Measurements from ENCODE around the gene TUBE1.
"Not testable (repeated sequence)": the region's sequence is repeated elsewhere in the genome, so short reads cannot be mapped to it uniquely, and the experiment has no call there.

The TUBE1 gene

DNA sequence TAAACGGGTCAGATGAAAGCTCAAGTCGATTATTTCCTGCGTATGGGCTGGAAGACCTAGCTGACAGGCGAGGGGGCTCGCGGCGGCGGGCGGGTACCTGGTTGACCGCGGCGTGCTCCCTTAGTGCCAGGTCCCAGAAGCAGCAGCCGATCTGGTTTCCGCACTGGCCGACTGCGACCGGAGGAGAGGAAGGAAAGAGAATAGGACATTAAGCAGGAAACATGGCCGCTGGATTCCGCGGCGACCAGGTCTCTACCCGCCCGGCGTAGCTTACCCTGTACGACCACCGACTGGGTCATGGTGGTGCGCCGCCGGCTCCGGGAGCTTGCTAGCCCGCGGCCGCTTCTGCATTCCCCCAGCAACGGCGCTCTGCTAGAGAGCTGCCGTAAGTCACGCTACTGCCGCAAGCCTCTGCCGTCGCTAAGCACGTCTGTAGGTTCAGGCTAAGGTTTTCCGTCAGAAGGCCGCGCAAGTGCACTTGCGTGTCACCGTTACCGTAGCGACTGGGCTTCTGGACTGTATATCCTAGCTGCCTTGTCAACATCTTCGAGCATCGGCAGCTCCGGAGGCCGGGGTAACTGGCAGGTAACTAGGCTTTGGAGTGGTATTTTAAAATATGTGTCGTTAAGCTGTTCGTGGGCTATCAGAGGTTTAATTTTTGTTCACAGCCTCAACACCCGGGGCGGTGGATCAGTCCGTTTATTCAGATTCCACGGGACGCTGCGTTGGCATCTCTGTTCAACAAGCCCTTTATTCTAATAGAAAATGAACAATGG lies at the start of gene TUBE1, which contains the start of gene FAM229B:
TSS of gene TUBE1 (minus strand) at position 347 of the 776 bp plus-strand sequence. CDS start at position 299, 48 bp downstream.
TSS of gene FAM229B (plus strand) at position 456 of the 776 bp plus-strand sequence. CDS start 11,693 bp downstream, outside the sequence.
- DNase-seq (ENCODE audit: low spot score): peak; percentile 42

GRCh38 chr6:112130878-112131277 lies 43.6 kb upstream of the TUBE1 start:
- DNase-seq (ENCODE audit: low spot score): no peak

GRCh38 chr6:112128208-112128607 lies 40.9 kb upstream of the TUBE1 start:
- DNase-seq (ENCODE audit: low spot score): no peak

GRCh38 chr6:112123982-112124381 lies 36.7 kb upstream of the TUBE1 start:
- DNase-seq (ENCODE audit: low spot score): no peak

DNA sequence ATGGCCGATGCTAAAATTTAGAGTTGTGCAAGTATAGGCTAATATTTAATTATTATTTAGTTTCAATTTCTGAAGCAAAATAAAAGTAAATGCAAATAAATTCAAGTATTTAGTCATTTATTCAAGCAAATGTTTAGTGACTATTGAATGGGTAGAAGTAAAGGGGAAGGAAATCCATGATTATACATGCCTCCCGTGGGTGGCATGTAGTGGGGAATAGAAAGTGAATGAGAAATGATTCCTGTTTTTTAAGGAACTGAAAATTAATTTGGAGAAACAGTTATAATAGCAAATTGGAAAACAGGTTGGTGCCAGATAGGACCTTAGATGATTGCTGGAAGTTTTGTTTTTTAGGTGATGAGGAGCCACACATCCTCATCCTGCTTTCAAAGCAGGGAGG lies 35.5 kb upstream of the TUBE1 start:
- DNase-seq (ENCODE audit: low spot score): no peak

DNA sequence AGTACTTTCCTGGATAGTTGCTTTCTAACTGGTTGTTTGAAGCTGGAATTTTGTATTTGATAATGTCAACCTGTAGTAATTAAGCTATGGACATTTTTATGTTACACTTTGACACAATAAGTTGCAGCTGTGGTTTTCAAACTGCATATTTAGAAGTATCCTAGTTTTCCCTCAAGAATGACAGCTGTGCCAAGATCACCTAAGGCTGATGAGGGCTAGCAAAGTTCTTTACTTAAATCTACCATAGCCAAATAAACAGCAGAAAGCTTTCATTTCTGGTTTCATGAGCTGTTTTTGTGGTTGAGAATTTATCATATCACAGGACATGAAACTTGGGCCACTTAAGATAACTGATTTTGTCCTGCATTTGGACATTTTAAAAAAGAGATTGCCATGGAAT lies 30.8 kb upstream of the TUBE1 start:
- DNase-seq (ENCODE audit: low spot score): no peak

GRCh38 chr6:112117554-112117953 lies 30.3 kb upstream of the TUBE1 start:
- no peak for DNase-seq (ENCODE audit: low spot score)

DNA sequence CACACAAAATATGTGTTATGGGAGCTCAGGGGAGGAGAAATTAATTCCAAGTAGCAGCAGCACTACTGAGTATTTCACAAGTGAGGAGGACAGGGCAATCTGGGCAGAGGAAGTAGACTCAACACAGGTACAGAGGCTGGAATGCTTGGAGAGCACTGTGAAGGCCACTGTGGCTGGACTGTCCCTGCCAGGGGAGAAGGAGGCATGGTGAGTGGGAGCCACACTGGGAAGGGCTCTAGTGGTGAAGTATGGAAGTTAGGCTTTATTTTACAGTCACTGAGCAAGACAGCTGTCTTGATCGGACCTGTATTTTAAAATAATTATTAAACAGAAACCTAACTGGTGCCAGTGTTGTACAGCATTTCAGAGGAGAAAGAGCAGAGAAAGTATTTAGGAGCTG lies 28.9 kb upstream of the TUBE1 start:
- DNase-seq (ENCODE audit: low spot score): no peak

DNA sequence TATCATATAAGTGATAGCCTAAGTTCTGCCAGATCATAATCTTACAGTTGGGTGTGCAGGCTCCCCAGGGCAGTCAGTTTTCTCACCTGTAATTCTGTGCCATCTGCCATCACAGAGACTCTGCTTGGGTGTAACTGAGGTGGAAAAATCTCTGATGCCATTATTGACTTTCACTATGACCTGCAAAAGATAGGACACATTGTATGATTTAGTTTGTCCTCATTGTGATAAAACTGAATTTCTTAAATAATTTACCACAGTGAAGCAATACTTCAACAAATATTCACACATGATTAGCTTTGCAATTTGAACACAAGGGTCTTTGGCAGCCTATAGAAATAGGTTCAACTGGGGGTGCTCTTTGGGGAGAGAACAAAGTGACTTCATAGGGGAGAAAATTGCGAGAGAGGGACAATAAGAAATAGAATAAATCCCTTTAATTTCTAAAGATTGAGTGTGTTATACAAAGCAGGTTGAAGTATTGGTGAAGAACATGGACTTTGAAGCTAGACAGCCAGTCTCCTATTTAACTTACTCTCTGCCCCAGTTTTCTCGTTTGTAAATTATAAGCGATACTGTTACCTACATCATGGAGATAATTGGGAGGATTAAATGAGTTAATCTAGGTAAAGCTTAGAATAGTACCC lies 27.4 kb upstream of the TUBE1 start:
- no peak for DNase-seq (ENCODE audit: low spot score)

DNA sequence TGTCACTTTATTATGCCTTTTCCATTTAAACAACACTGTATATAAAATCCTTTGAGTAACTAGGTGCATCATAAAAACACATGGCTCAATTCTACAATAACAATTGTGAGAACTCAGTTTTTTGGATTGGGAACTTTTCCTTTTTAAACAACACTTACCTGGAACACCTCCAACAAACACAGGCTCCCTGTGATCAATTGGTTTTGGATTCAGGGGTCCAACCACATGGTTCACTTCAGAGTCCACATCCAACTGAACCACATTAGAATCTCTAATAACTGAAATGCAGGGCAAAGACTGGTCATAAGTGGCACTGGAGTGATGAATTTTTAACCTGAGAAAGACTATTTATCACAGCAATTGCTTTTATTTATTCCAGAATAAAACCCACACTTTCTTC lies 26.6 kb upstream of the TUBE1 start:
- DNase-seq (ENCODE audit: low spot score): no peak

- DNase-seq (ENCODE audit: low spot score): no peak
Measured at GRCh38 chr6:112113431-112113830, 26.1 kb upstream of the TUBE1 start.

DNA sequence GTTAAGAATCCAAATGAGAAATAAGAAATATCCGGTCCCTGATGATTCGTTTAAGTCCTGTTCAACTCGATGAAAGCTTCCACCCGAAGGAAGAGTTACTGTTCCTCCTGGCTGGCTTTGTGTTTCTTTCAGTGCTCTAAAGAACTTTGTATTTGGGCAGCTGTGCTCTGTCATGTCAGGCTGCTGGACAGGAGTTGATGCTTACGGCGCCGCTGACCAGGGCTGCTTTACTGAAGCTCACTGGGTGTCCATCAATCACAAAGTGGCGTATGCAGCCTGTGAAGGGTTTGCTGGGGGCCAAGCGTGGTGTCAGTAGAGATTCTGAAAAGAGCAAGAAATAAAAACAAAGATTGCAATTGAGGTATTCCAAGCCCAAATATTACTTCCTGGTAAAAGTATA lies 22.0 kb upstream of the TUBE1 start:
- DNase-seq (ENCODE audit: low spot score): no peak

- no peak for DNase-seq (ENCODE audit: low spot score)
Measured at GRCh38 chr6:112106562-112106961, 19.3 kb upstream of the TUBE1 start.

GRCh38 chr6:112106026-112106425 lies 18.7 kb upstream of the TUBE1 start:
- DNase-seq (ENCODE audit: low spot score): not testable (repeated sequence)

GRCh38 chr6:112100561-112100960 lies 13.3 kb upstream of the TUBE1 start:
- DNase-seq (ENCODE audit: low spot score): no peak

GRCh38 chr6:112096901-112097300 lies 9.6 kb upstream of the TUBE1 start:
- DNase-seq (ENCODE audit: low spot score): no peak

- DNase-seq (ENCODE audit: low spot score): no peak
Measured at GRCh38 chr6:112087916-112088315, 634 bp upstream of the TUBE1 start.

- DNase-seq (ENCODE audit: low spot score): peak; percentile 23
Measured at GRCh38 chr6:112086744-112087135, 542 bp downstream of the TUBE1 start.

DNA sequence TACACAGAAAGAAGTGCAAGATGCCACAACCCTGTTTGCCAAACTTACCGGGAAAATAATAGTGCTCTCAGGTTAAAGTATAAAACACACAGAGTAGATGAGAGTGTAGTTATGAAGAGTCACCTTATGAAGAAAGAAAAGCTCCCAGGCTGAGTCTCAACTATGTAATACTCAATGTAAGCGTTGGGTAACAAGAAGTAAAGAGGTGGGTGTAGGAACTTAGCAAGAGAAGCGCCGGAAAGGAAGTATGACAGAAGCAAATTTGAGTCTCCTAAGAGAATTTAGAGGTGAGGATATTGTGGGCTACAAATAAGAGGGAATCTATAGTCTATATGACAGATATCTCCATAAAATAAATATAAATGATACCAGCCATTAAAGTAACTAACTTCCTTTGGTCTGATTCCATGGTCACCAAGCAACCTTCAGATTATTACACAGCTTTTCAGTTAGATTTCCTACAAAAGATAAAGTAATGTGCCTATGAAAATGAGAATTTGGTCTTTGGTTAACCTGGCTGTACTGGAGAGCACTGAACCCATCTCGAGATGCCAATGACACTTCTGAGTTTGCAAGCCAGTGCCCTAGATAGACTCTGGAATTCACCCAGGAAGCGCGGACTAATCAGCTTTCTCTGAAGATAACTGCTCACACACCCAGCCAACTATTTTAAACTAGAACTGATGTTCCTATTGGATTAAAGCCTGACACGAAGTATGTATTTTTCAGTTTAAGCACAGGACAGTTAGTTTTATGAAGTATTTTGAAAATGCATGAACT lies 1.8 kb downstream of the TUBE1 start:
- DNase-seq (ENCODE audit: low spot score): no peak

DNA sequence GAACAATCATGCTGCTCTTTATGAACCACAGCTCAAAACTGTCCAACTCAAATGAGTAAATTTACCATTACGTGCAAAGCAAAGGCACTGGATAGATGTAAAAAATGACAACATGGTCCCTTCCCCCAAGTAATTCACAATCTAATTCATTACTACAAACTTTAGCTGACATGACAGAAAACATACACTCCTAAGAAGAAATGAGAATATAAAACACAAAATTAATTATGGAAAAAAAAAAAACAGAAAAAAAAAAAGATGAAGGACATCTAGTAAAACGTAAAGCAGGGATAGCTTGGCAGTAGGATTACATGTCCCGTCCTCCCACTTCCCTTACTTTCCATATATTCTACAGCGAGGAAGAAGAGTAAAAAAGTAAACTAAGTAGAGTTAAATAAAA lies 5.7 kb downstream of the TUBE1 start:
- no peak for DNase-seq (ENCODE audit: low spot score)

DNA sequence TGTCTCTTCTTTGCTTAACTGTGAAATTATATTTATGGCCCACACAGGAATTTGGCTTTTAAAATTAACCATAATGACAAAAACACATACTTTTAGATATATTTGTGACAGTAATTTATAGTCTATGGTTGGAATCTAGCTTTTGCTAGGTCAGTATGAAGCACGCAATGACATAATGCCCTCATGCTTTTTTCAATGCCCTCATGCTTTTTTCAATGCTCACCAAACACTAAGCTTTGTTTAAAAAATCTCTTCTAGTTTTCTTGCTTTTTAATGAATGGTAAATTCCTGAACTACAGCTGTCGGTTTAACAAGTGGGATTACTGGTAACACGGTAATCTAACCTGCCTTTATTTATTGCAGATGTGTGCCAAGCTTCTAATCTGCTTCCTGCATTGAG lies 20.7 kb downstream of the TUBE1 start:
- DNase-seq (ENCODE audit: low spot score): no peak

- DNase-seq (ENCODE audit: low spot score): no peak
Measured at GRCh38 chr6:112065426-112065986, 21.8 kb downstream of the TUBE1 start.
